Retina (tissue), 1 donor: ENCODE measurements around the gene POU6F2.

Source experiments
- DNase-seq: peaks from one replicate; pipeline ENCODE4 v3.0.0-alpha.2; 2016

Gene POU6F2

DNA sequence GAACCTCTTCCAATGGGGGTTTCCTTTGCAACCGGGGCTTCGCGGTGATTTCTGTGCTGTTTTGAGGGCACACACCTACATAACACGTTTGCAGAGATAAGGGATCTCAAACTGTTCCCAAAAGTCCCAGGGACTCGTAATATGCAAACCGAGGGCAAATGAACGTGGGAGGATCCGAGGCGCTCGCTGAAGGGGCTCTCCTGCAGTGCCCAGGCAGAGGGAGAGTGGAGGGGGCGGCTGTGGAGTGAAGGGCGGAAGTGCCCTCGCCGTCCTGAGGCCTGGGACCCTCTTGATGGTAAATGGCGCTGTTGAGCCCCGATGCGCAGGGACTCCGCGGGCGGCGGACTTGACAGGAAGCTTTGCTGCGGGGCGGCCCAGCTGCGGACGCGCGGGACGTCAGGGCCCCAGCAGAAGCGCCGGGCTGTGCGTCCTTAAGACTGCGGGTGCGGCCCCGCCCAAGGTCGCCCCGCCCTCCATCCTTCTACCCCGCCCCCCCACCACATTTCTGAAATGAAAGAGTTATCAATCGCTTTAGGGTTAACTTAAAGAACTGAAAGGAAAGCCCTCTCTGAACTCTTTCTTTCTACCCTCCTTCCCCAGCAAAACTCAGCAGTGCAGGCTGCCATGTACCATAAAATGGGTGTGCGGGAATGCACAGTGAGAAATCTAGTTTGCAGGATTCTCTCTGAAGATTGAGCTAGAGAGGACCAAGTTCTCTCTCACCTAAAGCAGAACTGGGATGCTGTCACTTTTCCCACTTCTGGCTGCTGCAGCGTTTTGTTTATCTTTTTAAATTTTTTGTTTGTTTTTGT is 436.7 kb downstream of the POU6F2 start:
- DNase-seq, result peak; percentile 80

DNA sequence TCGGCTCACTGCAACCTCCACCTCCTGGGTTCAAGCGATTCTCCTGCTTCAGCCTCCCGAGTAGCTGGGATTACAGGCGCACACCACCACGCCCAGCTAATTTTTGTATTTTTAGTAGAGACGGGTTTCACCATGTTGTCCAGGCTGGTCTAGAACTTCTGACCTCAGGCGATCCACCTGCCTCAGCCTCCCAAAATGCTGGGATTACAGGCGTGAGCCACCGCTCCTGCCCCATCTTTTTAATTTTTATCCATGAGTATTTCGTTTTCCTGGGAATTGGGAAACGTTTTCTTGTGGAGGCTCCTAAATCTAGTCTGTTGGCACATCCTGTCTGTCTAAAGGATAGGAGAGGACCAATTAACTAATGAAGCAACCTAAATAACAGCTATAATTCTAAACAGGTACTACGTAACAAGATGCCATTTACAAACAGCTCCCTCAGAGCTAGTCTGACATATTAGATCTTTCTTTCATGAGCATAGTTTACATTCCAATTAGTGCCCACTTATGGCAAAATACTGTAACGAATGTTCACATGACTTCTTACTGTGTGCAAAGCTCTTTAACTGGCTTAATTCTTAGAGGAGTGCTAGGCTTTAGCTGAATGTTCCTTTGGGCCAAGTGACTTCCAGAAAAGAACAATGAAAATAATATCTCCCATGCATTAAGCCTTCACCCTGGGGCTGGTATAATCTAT is 437.5 kb downstream of the POU6F2 start:
- no peak for DNase-seq

DNA sequence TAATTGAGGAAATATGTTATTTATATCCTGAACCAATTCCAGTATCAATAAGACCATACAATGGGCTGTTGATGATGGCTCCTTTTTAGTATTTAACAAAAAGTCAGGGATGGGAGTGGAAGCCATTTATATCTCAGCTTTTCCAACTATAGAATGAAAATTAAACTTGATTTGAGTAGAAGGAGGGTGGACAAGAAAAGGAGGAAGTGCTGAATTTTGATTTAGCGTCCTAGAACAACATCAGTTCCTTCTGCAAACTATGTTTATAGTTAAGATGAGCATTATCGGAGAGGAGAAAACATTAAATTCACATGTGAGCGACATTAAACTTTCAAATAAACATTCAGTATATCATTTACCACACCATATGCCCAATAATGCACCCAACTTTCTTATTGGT is 439.2 kb downstream of the POU6F2 start:
- no peak for DNase-seq

DNA sequence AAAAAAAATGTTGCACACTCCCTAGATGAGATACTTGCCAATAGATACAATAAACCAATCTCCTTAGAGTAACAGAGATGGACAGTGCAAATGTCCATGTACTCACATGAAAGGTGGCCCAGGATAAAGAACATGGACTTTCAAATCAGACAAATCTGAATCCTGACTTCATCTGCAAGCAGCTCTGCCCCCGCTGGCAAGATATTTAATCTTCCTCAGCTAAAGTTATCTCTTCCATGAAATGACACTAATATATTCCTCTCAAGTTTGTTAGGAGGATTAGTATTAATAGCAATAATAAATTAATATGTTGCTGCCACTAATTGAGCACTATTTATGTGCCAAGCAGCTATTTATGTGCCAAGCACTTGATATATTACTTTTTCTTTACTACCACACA is 439.9 kb downstream of the POU6F2 start:
- DNase-seq, result no peak

DNA sequence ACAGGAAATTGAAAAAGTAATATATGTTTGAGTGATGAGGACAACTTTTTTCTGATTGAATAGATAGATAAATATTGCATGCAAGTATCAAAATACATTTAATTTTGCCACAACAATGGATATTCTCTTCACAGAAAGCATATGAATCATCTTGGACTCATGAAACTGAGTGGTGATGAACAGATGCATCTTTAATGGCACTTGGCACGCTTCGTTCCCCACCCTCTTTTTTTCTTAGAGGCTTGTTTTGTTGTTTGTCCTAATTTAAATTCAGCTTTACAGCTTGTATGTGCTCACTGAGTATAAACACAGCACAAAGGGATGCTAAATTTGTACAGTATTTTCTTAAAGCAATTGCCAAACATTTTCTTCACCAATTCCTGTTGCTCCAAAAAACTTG is 443.5 kb downstream of the POU6F2 start:
- no peak for DNase-seq

DNA sequence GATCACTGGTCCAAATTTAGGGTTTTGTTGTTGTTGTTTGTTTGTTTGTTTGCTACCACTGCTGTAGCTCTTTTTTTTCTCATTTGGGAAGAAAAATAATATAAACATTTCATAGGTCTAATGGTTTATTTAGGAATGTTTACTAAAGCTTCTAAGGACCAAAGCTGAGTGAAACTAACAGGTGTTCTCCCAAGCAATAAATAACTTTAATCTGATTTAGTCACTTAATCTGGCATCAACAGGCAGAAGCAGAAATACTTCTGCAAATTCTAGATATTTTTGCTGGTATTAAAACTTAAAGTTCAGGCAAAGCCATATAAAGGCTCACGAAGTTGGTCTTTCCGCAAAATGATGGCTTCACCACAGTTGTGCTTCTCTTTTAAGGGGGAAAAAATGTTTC is 444.0 kb downstream of the POU6F2 start:
- DNase-seq, result no peak

DNA sequence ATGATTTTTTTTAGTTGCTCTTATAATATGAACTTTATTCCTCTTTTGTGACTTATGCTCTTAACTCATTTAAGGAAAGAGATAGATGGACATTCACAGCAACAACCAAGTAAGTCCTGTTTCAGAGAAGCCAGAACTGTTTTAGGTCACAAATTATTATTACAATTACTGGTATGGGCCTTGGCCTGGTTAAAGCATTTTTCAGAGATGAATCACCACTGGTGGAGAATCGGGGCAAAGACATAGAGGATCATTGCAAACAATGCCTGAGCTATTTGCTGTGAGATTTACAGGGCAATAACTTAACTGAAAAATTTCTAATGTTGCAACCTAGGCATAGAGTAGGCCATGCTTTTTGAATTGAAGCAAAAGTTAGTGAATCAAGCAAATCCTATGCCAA is 450.5 kb downstream of the POU6F2 start:
- no peak for DNase-seq

DNA sequence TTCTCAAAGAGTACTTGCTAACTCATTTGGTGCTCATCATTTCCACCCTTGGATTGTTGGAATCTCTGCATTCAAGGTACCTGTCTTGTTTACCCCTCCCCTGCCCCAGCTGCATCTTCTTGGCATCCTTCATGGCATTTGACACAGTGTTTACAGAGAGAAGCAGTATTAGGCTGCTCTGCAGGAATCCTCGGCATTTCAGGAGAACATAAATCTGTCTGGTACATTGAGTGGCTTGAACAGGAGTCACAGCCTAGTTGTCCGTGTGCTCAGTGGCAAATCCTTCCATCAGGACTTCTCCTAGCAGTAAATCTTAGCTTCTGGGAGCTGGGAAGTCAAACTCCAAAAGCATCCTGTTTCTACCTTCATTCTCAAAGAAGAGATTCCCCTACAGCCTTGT is 451.7 kb downstream of the POU6F2 start:
- DNase-seq, result no peak

DNA sequence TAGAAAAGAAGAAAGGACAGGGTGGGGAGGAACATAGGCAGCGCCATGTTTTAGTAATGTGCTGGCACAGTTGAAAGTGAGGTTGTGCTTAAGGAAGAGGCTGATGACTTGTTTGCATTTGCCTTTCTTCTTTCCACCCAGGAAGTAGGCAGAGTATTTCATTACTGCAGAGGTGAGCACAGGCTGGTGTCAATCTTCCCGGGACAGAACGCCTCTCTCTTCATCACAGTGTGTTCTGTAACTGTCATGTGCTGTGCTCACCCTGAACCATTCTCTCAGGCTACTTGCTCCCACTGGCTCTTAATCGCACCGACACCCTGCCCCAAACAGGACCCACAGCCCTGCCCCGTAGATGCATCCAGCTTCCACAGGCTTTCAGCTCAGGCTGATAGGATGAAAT is 452.7 kb downstream of the POU6F2 start:
- no peak for DNase-seq

DNA sequence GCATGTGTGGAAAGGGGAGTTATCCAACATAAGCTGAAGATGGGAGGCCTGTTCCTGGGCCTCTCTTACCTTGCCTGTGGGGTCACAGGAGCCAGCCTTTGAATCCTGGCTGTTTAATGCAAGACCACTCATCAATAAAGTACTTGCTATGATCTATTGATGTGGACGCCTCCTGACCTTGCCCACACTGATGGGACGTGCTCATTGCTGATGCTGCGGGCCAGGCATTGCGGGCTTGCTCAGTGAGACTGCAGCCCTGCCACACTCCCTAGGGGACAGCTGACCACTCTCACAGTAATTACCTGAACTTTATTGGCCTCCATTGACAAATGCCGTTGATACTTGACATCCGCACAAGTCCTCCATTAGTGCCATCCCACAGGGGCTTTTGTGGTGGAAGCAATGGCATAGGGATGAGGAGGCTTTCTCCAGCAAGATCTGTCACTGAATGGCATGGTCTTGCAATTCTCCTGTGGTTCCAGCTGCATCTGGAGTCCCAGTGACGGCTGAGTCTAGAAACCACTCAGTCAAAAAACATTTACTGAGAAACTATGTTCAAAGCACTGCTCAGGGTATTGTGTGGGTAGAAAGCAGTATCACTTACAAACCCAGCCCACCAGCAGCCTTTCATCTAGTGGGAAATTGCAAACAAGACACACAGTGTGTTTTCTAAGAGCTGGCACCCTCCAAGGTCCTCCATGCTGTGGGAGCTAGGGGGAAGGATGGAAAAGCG is 453.4 kb downstream of the POU6F2 start:
- peak; percentile 50 for DNase-seq

DNA sequence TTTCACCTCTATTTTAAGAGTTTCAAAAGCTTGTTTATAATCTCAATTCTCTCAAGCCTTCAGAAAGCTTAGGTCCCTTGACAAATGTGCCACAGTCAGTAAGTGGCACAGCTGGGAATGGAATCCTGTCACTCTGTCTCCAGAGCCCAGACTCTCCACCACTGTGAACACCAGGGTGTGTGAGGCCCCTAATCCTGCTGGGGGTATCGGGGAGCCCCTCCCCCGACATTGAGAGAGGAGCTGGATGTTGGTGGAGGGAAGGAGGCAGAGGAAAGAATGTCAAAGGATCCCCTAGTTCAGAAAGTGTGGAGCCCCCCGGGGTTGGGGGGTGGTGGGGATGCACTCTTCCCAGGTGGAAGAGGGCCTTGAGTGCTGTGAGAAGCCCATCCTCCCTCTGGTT is 454.7 kb downstream of the POU6F2 start:
- no peak for DNase-seq

DNA sequence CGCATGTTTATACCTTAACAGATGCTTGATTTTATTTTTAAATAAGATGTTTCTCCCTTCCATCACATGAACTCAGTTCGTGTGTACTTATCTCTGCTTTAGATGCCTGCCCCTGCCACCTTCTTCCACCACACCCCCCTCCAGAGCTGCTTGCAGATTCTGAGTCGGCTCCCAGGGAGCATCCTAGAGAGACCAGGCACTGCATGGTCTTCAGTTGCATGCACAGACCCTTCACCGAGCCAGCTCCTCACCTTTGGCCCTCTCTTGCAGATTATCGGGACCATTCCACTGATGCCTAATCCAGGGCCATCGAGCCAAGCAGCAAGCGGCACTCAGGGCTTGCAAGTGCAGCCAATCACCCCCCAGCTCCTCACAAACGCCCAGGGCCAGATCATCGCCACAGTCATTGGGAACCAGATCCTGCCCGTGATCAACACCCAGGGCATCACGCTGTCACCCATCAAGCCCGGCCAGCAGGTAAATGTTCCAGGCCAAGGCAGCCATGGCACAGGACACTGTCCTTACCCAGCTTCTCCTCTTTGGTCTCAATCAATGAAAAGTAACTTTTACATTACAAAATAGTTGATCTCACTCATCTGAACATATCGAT is 455.2 kb downstream of the POU6F2 start:
- DNase-seq, result no peak

DNA sequence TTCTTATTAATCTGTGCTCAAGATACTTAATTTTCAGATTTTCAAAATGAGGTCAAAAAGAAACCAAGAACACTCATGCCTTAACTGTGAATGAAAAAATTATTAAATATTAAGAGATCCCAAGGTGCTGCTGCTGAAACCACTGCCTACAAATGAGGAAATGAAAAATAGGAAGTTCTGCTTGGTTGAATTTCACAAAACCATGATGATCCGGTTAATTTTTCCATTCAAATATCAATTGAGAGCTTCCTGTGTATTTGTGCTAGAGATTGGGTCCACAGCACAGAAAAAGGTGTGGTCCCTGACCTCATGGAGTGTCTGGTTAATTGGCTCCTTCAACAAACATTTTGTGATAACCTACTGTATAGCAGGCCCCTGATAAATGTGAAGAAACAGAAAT is 455.8 kb downstream of the POU6F2 start:
- DNase-seq, result no peak

DNA sequence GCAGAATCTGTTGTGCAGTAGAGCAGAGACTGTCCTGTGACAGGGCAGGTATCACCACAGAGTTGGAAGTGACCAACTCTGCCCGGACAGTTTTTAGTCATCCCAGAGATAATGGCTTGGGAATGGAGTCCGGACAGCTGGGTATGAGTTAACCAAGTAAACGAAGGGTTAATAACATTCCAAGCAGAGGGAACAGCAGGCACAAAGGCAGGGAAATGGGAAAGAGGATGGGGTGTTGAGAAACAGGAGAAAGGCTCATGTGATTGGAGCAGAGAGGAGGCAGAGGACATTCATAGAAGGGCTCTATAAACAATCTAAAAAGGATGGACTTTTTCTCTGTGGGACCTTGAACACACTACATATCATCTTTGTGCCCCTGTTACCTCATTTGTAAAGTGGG is 456.3 kb downstream of the POU6F2 start:
- no peak for DNase-seq

DNA sequence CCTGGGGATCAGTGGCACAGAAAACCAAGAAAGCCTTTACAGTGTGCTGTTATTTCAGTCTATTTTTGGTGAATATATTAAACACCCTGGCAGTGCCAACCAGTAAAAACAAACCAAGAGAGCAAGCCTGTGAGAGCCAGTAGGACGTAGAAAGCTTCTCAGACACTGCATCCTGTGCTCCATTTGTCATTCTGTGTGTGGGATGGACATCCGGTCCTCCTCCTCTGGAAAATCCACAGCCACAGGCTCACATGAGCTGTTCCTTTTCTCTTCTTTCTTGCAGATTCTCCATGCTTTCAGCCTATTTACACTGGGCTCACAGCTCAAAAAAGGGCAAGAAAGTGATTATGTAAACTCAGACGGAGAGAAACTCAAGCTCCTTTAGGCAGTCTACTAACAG is 468.8 kb downstream of the POU6F2 start:
- DNase-seq, result no peak

DNA sequence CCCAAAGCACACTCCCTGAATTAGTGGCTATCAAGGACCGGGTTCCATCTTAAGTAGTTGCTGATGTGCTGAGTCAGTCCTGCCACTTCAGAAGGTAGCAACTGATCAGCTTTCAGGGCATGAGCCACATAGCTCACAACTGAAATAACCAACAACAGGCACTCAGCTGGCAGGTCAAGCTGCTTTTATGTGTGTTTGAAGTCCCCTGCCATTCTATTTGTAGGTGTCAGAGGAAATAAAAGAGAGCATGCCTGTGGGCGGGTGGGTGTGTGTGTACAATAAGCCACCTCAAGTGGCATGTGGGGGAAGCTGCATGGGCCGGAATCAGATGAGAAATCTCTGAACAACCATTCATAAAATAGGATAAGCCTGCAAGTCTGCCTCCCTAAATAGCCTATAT is 474.2 kb downstream of the POU6F2 start:
- no peak for DNase-seq

DNA sequence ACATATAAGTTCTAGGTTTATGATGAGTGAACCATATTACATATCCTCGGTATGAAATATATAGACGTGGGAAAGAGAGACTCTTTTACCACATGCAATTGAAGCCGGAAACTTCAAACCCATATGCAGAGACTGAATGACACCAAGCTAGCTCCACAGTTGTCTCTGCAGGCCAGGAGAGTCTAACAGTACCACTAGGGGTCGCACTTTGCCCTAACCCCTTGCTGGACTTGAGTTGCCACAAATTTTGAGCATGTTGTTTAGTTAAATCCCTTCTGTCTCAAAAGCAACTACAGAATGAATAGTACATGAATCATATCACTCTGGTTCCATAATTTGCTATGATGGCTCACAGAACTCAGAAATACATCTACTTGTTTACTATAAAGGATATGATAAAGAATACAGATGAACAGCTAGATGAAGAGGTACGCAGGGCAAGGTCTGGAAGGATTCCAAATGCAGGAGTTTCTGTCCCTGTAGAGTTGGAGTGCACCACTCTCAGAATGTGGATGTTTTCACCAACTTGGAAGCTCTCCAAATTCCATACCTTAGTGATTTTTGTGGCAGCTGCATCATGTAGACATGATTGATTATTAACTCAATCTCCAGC is 476.1 kb downstream of the POU6F2 start:
- no peak for DNase-seq

DNA sequence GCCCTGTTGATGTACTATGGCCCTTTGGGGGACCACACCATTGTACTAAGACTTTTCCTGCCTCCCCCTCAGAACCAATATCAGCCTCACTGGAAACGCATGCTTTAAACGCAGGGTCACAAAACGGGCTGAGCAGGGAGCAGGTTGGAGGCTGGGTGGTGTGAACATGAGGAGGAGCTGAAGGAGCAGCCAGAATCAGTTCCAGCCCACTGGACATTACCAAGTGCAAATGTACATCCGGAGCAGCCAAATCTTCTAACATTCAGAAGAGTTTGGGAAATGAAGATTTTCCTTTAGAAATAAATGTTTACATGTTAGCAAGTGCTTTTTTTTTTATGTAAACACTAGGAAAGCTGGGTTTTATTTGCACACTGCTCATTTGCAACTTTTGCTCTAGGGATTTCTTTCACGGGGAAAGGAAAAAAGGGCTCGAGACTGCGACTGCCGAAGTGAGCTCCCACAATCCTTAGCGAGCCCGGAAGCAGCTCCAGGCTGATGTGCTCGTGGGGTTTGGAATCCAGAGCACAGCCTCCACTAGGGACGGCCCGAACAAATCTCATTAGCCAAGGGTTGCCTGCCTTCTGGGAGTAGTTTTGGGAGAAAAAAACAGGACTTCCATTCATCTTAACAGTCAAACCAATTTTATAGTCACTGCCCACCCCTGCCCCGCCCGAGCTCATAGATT is 480.5 kb downstream of the POU6F2 start:
- DNase-seq, result no peak

DNA sequence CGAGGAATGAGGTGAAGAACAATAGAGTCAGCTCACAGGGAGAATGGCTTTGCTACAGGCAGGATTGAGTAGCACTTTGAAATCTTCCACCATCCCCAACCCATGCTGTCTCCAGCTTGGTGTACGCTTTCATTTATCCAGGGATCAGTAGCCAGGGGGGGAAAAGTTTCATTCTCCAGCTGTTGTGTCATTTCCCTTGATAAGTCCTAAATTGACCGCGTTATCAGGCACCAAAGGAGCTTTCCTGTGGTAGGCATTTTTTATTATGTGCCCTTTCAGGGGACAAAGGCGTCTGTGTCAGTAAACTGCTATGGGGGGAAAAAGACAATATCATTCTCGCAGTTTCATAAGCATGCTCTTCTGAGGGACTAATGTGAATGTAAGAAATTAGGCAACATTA is 481.9 kb downstream of the POU6F2 start:
- DNase-seq, result no peak

DNA sequence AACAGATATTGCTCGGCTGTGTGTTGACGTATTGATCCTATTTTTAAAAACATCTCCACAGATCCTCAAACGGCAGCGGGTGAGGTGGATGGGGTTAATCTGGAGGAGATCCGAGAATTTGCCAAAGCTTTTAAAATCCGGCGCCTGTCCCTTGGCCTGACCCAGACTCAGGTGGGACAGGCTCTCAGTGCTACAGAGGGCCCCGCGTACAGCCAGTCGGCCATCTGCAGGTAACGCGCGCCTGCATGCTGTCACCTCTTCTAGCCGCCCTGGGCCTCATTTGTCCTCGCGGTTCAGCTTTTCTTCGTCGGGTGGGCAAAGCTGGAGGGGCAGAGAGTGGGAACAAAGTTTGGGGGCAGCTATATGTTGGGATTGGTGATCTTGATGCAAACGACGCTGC is 482.8 kb downstream of the POU6F2 start:
- no peak for DNase-seq

DNA sequence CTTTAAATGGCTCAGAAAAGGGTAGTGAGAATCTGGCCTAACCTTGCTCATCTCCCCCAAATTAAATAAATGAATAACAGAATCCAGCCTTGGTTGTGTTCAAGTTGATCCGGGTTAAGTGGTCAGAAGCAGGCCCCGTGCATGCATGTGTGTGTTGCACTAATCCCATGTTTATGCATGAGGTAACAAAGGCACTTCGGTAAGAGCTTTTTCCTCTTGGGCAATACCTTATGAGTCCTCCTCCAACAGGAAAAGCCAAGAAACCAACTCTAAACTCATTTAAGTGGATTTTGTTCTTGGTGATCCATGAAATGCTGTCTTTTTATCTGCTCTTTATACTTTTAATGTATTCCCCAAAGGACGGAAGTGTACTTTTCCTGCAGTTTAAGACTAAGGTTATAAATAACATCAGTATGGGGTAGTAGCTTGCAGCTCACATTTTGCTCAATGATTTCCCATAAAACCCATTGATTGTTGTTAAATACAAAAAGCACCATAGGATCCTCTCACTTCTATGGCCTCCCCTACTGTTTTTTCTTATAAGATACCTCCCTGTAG is 483.6 kb downstream of the POU6F2 start:
- DNase-seq, result no peak

DNA sequence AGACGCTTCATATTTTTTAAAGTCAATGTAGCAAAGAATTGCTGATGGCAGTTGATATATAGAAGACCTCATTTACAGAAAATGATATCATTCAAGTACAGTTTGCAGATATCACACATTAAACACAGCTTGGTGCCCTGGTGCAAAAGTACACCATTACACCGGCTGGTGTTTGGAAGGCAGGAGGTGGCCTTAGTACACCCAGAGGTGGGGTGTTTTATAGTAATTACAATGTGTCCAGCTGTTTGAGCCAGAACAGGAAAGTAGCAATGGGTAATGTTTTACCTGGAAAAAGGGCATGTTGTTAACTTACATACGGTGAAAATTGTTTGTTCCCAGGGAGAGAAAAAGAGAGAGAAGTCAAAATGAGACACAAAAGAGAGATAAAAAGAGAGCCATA is 485.5 kb downstream of the POU6F2 start:
- no peak for DNase-seq
